HG02970 (cell line): Measurements from ENCODE around the gene SBK3.
"Not testable (repeated sequence)": the region's sequence is repeated elsewhere in the genome, so short reads cannot be mapped to it uniquely, and the experiment has no call there.

Experiments
- ATAC-seq: cut with Tn5 transposase; IDR thresholded peaks from one replicate; pipeline ENCODE4 v1.9.1; 2021; ENCODE audit warnings: mild to moderate bottlenecking, moderate library complexity, moderate number of reproducible peaks; ENCODE audit not compliant: unreplicated experiment, low FRiP score

The SBK3 gene

GRCh38 chr19:55543567-55543966 lies 1.8 kb downstream of the SBK3 start:
- ATAC-seq = no peak

- ATAC-seq = no peak
These were observed 3.0 kb downstream of the SBK3 start for GRCh38 chr19:55542292-55542855.

DNA sequence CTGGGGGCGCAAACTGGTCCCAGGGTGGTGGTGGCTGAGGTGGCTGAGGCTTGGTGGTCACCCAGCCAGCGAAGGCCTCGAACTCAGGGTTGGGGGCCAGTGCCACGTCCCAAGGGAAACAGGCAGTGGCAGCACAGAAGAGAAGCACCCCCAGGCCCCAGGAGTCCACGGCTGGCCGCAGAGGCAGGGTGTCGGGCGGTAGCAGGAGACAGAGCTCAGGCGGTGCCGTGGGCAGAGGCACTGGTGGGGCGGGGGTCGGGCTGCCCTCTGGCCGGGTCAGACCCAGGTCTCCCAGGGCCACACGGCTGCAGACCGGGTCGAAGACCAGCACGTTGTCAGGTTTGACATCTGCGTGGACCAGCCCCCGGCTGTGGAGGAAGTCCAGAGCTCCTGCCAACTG lies 4.3 kb downstream of the SBK3 start:
- ATAC-seq = no peak

GRCh38 chr19:55540619-55541018 lies 4.7 kb downstream of the SBK3 start:
- no peak for ATAC-seq

GRCh38 chr19:55539090-55539984 lies 6.0 kb downstream of the SBK3 start:
- ATAC-seq = no peak

- ATAC-seq = no peak
These were observed 7.2 kb downstream of the SBK3 start for GRCh38 chr19:55538132-55538531.

- no peak for ATAC-seq
These were observed 7.6 kb downstream of the SBK3 start for GRCh38 chr19:55537741-55538111.

- no peak for ATAC-seq
These were observed 8.2 kb downstream of the SBK3 start, which contains the start of gene SBK2 for GRCh38 chr19:55536951-55537740. SBK2 (minus strand) TSS chr19:55537133; CDS start chr19:55536294, 839 bp downstream.

GRCh38 chr19:55536366-55536765 lies 9.0 kb downstream of the SBK3 start:
- ATAC-seq = no peak

- no peak for ATAC-seq
These were observed 9.4 kb downstream of the SBK3 start for GRCh38 chr19:55535965-55536350.

- ATAC-seq = no peak
These were observed 10.0 kb downstream of the SBK3 start for GRCh38 chr19:55535173-55535964.

GRCh38 chr19:55534280-55534679 lies 11.1 kb downstream of the SBK3 start:
- not testable (repeated sequence) for ATAC-seq

GRCh38 chr19:55530996-55531395 lies 14.3 kb downstream of the SBK3 start:
- ATAC-seq = no peak

GRCh38 chr19:55529636-55530234 lies 15.6 kb downstream of the SBK3 start:
- no peak for ATAC-seq

GRCh38 chr19:55528030-55528803 lies 17.1 kb downstream of the SBK3 start:
- no peak for ATAC-seq

DNA sequence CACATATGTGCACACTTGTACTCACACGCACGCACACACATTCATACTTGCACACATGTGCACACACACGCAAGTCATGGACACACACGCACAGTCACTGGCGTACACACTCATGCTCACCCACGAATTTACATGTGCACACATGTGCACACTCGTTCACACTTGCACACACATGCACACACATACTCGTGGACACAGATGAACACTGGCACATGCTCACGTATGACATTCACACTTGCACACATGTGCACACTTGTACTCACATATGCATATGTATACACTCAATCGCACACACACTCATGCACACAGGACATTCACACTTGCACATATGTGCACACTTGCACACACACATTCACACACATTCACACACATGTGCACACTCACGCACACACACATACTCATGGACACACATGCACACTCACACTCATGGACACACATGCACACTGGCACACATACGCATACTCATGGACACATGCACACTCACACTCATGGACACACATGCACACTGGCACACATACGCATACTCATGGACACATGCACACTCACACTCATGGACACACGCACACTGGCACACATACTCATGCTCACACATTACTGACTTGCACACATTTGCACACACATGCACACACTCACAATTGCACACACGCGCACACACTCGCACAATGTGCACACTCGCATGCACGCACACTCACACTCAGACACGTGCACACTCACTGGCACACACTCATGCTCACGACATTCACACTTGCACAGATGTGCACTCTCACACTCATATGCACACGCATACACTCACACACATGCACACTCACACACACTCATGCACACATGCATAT lies 17.9 kb downstream of the SBK3 start:
- ATAC-seq = no peak

- ATAC-seq = no peak
These were observed 18.8 kb downstream of the SBK3 start for GRCh38 chr19:55526216-55527196.
